ENCODE measurements around the gene SYT6. TPM values are rescaled to one million over a fixed set of nuclear protein-coding genes. Genes with fewer than 3 reads are reported as not detected.
"Not testable (repeated sequence)": the region's sequence is repeated elsewhere in the genome, so short reads cannot be mapped to it uniquely, and the experiment has no call there.

Gene SYT6
- total RNA-seq, 1 donor: not detected

- no peak for DNase-seq (ENCODE audit: low read depth)
- TF ChIP-seq, protein P1, sequence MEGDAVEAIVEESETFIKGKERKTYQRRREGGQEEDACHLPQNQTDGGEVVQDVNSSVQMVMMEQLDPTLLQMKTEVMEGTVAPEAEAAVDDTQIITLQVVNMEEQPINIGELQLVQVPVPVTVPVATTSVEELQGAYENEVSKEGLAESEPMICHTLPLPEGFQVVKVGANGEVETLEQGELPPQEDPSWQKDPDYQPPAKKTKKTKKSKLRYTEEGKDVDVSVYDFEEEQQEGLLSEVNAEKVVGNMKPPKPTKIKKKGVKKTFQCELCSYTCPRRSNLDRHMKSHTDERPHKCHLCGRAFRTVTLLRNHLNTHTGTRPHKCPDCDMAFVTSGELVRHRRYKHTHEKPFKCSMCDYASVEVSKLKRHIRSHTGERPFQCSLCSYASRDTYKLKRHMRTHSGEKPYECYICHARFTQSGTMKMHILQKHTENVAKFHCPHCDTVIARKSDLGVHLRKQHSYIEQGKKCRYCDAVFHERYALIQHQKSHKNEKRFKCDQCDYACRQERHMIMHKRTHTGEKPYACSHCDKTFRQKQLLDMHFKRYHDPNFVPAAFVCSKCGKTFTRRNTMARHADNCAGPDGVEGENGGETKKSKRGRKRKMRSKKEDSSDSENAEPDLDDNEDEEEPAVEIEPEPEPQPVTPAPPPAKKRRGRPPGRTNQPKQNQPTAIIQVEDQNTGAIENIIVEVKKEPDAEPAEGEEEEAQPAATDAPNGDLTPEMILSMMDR (IDR thresholded peaks at IDR 0.05; ENCODE audit: insufficient read depth, low read length): no peak
- H3K4me3 ChIP-seq (ENCODE audit: low read depth, low read length): no peak overlapping the region
Observed at GRCh38 chr1:114077188-114077587, 76.5 kb downstream of the SYT6 start.

- H3K4me3 ChIP-seq (ENCODE audit: low read depth, low read length): no peak overlapping the region
- TF ChIP-seq, protein P1 (IDR thresholded peaks at IDR 0.05; ENCODE audit: insufficient read depth, low read length): no peak
- DNase-seq (ENCODE audit: low read depth): no peak
Observed at GRCh38 chr1:114076308-114076707, 77.4 kb downstream of the SYT6 start.

GRCh38 chr1:114075546-114076242, 78.0 kb downstream of the SYT6 start:
- H3K4me3 ChIP-seq (ENCODE audit: low read depth, low read length): no peak overlapping the region
- DNase-seq (ENCODE audit: low read depth): no peak
- TF ChIP-seq, protein P1 (IDR thresholded peaks at IDR 0.05; ENCODE audit: insufficient read depth, low read length): no peak

- DNase-seq (ENCODE audit: low read depth): no peak
- H3K4me3 ChIP-seq (ENCODE audit: low read depth, low read length): no peak overlapping the region
- TF ChIP-seq, protein P1 (IDR thresholded peaks at IDR 0.05; ENCODE audit: insufficient read depth, low read length): no peak
Observed at GRCh38 chr1:114075105-114075504, 78.6 kb downstream of the SYT6 start.

DNA sequence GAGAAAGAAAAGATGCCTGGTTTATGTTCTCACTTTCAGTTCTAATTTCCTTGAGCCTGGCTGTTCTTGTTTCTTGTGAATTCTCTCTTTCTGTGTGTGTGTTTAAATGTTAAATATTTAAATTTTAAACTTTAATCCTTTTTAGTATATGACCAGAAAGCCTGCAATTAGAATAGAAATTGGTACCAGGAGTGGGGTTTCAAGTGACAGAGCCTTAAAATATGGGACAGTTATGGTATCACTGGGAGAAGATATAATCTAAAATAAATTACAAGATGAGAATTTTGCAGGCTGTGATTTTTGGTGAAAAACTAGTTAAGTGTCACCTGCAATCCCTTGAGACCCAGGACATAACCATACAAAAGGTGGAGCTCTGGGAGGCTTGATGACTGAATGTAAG, 81.4 kb downstream of the SYT6 start:
- DNase-seq (ENCODE audit: low read depth): no peak
- TF ChIP-seq, protein P1 (IDR thresholded peaks at IDR 0.05; ENCODE audit: insufficient read depth, low read length): no peak
- H3K4me3 ChIP-seq (ENCODE audit: low read depth, low read length): no peak overlapping the region

GRCh38 chr1:114069762-114070161, 83.9 kb downstream of the SYT6 start:
- not testable (repeated sequence) for H3K4me3 ChIP-seq (ENCODE audit: low read depth, low read length); DNase-seq (ENCODE audit: low read depth)

DNA sequence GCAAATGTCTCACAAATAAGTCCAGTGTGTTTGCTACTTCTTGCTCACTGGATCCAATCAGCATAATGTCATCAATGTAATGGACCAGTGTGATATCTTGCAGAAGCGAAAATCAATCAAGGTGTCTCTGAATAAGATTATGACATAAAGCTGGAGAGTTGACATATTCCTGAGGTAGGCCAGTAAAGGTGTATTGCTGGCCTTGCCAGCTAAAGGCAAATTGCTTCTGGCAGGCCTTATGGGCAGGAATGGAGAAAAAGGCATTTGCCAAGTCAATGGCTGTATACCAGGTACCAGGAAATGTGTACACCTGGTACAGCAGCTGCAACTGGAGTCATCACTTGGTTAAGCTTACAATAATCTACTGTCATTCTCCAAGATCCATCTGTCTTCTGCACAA, 85.0 kb downstream of the SYT6 start:
- H3K4me3 ChIP-seq (ENCODE audit: low read depth, low read length); DNase-seq (ENCODE audit: low read depth): not testable (repeated sequence)

DNA sequence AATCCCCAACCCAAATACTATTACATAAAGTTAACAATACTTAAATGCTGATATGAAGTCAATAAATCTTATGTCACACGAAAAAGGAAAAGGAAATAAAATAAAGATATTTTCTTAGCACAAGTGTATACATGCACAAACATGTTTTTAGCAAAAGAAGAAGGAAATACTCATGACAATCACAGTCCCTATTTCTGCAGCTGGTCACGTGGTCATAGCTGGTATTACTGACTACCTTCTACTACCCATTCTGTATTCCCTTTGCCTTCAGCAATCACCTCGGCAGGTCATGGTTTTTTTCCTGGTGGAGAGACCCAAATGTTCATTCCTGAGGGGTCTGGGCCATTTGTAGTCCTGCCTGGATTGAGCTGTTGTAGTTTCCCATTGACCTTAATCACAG, 88.0 kb downstream of the SYT6 start:
- H3K4me3 ChIP-seq (ENCODE audit: low read depth, low read length); DNase-seq (ENCODE audit: low read depth): not testable (repeated sequence)
